OCI-LY3 (cell line): ENCODE measurements around the gene XCR1.

ENCODE experiments used
- EZH2phosphoT487 ChIP-seq: fragments of 200-600 bp; shearing (Covaris generic); IDR thresholded peaks from 2 replicates; pipeline ENCODE4 v1.6.1; 2018; ENCODE audit warnings: antibody characterized with exemption, mixed run types, low read depth
- TF ChIP-seq, protein P1 (sequence below): fragments of 200-600, 300-600 bp; sonication (generic); IDR thresholded peaks from 2 replicates; pipeline ENCODE4 v1.5.1; 2014; ENCODE audit warnings: antibody characterized with exemption, low read length, low read depth

DNA sequence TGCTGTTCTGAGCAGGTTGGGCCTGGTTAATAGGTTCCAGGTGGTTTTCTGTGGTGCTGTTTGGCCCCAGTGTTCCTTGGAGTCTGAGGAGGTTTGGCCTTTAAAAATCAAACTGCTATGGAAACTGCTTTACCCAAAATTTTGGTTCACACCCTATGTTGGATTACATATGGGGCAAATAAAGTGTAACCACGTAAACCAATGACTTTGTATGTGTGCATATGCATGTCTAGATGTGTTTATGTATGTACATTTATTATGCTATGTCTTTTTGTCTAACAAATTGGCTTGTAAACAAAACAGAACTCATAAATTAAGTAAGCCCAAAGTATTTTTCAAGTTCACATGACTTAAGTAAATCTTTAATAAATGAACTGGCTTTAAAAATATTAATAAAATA, 8.9 kb upstream of the XCR1 start:
- TF ChIP-seq, protein P1, sequence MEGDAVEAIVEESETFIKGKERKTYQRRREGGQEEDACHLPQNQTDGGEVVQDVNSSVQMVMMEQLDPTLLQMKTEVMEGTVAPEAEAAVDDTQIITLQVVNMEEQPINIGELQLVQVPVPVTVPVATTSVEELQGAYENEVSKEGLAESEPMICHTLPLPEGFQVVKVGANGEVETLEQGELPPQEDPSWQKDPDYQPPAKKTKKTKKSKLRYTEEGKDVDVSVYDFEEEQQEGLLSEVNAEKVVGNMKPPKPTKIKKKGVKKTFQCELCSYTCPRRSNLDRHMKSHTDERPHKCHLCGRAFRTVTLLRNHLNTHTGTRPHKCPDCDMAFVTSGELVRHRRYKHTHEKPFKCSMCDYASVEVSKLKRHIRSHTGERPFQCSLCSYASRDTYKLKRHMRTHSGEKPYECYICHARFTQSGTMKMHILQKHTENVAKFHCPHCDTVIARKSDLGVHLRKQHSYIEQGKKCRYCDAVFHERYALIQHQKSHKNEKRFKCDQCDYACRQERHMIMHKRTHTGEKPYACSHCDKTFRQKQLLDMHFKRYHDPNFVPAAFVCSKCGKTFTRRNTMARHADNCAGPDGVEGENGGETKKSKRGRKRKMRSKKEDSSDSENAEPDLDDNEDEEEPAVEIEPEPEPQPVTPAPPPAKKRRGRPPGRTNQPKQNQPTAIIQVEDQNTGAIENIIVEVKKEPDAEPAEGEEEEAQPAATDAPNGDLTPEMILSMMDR = no peak
- TF ChIP-seq EZH2phosphoT487 = no peak
